ENCODE data around the gene COQ8A.

The COQ8A gene

GRCh38 chr1:226940029-226940805 is at the start of gene COQ8A:
Gene COQ8A (plus strand): TSS chr1:226940294. CDS start chr1:226961386, 21,092 bp downstream.
- peak within 1 kb of the TSS; percentile 84 for H3K4me3 ChIP-seq (ENCODE audit: low read depth, low read length)
- TF ChIP-seq, protein P1, sequence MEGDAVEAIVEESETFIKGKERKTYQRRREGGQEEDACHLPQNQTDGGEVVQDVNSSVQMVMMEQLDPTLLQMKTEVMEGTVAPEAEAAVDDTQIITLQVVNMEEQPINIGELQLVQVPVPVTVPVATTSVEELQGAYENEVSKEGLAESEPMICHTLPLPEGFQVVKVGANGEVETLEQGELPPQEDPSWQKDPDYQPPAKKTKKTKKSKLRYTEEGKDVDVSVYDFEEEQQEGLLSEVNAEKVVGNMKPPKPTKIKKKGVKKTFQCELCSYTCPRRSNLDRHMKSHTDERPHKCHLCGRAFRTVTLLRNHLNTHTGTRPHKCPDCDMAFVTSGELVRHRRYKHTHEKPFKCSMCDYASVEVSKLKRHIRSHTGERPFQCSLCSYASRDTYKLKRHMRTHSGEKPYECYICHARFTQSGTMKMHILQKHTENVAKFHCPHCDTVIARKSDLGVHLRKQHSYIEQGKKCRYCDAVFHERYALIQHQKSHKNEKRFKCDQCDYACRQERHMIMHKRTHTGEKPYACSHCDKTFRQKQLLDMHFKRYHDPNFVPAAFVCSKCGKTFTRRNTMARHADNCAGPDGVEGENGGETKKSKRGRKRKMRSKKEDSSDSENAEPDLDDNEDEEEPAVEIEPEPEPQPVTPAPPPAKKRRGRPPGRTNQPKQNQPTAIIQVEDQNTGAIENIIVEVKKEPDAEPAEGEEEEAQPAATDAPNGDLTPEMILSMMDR (IDR thresholded peaks at IDR 0.05; ENCODE audit: borderline replicate concordance, insufficient read depth, low read depth, low read length) = no peak

DNA sequence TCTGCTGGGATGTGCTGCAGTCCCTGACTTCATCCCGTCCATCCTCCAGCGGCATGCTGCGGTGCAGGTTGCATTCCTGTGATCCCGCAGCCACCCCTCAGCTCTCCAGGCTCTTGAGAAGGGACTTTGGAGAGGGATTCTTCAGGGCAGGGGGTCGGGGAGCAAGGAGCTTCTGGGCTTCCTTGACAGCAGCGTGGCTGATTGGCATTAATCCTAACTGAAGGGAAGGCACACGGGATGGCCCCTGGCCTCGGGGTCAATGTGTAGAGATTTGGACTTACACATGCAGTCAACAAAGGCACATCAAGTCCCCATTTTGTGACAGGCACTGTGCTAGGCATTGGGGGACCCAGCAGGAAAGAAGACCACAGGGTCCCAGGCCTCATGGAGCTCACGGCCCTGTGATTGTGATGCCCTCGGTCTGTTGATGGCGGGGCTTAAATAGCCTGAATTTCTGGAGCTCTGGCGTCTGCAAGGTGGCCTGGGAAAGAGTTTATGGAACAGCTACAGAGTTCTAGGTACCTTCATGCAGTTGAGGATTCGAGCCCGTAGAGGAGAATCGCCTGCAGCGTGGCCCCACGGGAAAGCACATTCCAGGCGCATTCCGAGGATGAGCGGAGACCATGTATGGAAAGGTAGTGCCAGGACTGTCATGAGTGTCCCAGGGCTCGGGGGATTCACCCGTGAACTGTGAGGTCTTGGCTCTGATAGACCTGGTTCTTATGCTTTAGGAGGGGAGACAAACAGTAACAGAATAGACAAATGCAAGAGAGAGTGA is 49.6 kb upstream of the COQ8A start:
- TF ChIP-seq, protein P1 (IDR thresholded peaks at IDR 0.05; ENCODE audit: borderline replicate concordance, insufficient read depth, low read depth, low read length) = no peak
- no peak overlapping the region for H3K4me3 ChIP-seq (ENCODE audit: low read depth, low read length)

GRCh38 chr1:226891346-226891745 is 48.7 kb upstream of the COQ8A start:
- TF ChIP-seq, protein P1 (IDR thresholded peaks at IDR 0.05; ENCODE audit: borderline replicate concordance, insufficient read depth, low read depth, low read length) = no peak
- no peak overlapping the region for H3K4me3 ChIP-seq (ENCODE audit: low read depth, low read length)

GRCh38 chr1:226891846-226892523 is 48.1 kb upstream of the COQ8A start:
- H3K4me3 ChIP-seq (ENCODE audit: low read depth, low read length) = no peak overlapping the region
- TF ChIP-seq, protein P1 (IDR thresholded peaks at IDR 0.05; ENCODE audit: borderline replicate concordance, insufficient read depth, low read depth, low read length) = no peak

DNA sequence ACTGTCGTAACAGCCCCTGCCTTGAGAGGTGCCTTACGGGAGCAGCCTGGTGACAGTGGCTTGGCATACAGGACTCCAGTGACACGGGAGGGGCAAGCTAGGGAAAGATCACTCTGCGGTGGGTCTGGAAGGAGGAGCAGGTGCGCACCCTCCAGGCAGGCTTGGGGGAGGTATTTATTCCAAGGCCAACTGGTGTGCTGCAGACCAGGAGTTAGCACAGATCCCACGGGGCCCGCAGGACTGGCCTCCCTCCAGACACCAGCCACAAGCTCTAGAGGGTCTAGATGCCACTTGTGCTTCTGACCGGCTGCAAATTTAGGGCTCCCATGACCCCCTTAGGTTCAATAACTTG is 47.6 kb upstream of the COQ8A start:
- no peak overlapping the region for H3K4me3 ChIP-seq (ENCODE audit: low read depth, low read length)
- TF ChIP-seq, protein P1 (IDR thresholded peaks at IDR 0.05; ENCODE audit: borderline replicate concordance, insufficient read depth, low read depth, low read length) = no peak

DNA sequence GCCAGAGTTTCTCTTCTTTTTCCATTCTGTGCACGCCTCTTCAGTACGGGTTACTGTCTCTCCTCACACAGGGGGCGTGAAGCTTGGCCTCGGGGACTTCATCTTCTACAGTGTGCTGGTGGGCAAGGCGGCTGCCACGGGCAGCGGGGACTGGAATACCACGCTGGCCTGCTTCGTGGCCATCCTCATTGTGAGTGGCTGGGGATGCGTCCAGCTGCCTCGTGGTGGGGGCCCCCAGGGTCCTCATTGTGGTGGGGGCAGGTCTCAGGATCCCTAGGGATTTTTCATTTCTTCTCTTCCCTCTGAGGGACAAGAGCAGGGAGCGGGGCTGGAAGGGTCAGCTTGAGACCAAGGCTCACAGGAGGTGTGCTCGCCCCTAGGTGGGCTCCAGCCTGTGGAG is 46.2 kb upstream of the COQ8A start:
- H3K4me3 ChIP-seq (ENCODE audit: low read depth, low read length) = no peak overlapping the region
- TF ChIP-seq, protein P1 (IDR thresholded peaks at IDR 0.05; ENCODE audit: borderline replicate concordance, insufficient read depth, low read depth, low read length) = no peak
